GM13977 (cell line): Measurements from ENCODE around the gene MRPS14.
A peak's percentile ranks its signal among the peaks of the same experiment; 100 is the strongest.

Source experiments
- DNase-seq: peaks from one replicate; pipeline ENCODE4 v3.0.0; 2012; ENCODE audit warnings: low spot score
- in situ Hi-C: fragments of 300-500 bp; cut with MboI; formaldehyde crosslinking; loops from one replicate; pipeline ENCODE4 v1.12.0; 2022; ENCODE audit warnings: low sequenced_read_pairs, low pct_unique_long_range_greater_than_20kb, mixed read lengths, inconsistent platforms; ENCODE audit not compliant: unreplicated experiment
- TF ChIP-seq, protein P1 (sequence below): IDR thresholded peaks from 2 replicates; pipeline ENCODE4 v1.5.1; 2012; ENCODE audit warnings: mild to moderate bottlenecking, control low read depth; ENCODE audit not compliant: insufficient read depth; ENCODE audit errors: extremely low read depth, missing control alignments

MRPS14 gene

DNA sequence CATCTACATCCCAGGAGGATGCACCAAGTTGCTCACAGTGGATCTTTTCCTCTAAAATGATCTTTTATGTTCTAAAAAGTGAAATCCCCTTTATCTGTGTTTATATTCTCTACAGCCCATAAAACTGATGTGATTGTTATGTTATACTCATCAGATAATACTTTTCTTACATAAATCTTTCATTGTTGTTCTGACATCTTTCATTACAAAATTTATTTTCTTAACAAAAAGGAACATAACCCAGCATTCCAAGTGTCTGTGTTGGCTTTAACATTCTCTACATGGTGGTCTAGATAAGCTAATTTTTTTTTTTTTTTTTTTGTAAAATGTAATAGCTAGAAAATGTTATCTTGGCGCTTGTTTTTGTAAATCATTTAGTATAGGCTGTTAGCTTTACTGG is 31.8 kb downstream of the MRPS14 start:
- no peak for DNase-seq
- TF ChIP-seq, protein P1, sequence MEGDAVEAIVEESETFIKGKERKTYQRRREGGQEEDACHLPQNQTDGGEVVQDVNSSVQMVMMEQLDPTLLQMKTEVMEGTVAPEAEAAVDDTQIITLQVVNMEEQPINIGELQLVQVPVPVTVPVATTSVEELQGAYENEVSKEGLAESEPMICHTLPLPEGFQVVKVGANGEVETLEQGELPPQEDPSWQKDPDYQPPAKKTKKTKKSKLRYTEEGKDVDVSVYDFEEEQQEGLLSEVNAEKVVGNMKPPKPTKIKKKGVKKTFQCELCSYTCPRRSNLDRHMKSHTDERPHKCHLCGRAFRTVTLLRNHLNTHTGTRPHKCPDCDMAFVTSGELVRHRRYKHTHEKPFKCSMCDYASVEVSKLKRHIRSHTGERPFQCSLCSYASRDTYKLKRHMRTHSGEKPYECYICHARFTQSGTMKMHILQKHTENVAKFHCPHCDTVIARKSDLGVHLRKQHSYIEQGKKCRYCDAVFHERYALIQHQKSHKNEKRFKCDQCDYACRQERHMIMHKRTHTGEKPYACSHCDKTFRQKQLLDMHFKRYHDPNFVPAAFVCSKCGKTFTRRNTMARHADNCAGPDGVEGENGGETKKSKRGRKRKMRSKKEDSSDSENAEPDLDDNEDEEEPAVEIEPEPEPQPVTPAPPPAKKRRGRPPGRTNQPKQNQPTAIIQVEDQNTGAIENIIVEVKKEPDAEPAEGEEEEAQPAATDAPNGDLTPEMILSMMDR, result no peak
- in situ Hi-C loops, result loop anchor here (10.0 to 25.0 kb wide), 2 partner anchors 217 to 729 kb away; no protein-coding TSS in a partner anchor

DNA sequence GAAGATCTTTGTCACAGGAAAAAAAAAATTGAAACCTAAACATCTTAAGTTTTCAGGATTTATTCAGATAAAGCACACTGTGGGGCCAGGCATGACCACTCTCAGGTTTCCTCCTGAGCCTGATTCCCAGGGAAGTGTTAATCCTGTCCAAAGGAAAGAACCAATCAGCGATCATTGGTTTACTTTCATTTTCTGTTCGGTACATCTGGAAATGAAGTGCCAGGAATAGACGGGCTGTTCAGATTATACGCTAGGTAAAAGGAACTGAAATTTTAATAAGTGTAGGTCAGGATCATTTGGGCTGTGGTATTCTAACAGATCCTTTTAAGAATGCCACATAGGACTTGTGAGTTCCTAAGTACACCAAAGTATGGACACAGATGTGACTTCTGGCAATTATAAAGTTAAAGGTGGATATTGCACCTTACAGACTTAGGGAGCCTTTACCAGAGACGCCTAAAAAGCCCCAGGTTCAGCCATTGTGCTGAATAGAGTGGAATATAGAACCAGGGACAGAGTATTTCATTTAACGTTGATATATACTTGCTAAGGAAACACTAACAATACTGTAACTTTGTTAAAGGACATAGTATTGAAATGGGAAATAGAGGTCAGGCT is 32.7 kb downstream of the MRPS14 start:
- TF ChIP-seq, protein P1, result no peak
- in situ Hi-C loops, result loop anchor here (10.0 to 25.0 kb wide), 2 partner anchors 216 to 728 kb away; no protein-coding TSS in a partner anchor
- DNase-seq, result peak; percentile 23

DNA sequence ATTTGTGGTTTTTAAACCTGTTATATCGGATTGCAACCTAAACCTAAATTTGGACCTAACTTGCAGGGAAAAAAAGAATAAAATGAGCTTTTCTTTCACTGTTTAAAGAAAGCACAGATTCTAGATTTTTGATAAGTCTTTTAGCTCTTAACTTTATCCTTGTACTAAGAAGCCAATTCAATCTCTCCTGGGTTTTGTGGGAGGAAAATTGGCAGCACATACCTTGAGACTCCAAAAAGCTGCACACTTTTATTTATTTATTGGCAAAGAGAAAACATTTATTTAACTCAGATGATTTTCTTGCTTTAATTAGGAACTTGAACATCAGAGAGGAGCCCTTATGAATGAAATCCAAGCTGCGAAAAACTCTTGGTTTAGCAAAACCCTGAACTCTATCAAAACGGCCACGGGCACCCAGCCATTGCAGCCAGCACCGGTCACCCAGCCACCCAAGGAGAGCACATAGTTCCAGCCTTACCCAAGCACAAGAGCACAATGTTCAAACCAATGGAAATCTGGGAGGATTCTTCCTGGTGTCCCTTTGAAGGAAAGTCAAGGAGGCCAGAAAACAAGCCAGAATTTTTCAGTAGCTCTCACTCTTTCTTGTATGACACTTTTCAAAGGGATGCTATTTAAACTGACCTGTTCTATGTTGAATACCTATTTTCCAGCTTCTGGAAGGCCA is 33.5 kb downstream of the MRPS14 start:
- TF ChIP-seq, protein P1, result no peak
- in situ Hi-C loops, result loop anchor here (10.0 to 25.0 kb wide), 2 partner anchors 215 to 727 kb away; no protein-coding TSS in a partner anchor
- no peak for DNase-seq

DNA sequence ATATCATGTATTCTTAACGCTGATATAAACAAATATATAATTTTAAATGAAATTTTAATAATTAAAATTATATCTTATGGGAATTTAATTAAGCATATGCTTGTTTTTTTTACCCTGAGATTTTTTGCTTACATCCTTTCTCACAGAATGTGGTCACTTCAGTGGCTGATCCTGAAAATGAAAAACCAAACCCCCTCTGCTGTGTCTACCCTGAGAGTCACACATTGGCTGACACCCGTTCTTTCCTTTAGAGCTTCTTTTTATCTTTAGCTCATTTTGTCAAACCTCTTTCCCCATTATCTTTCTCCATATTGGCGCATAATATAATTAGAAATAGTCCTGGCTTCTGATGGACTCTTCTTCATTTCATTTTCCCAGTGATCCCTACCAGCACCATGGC is 34.2 kb downstream of the MRPS14 start:
- DNase-seq, result no peak
- in situ Hi-C loops, result loop anchor here (25.0 kb wide), 1 partner anchor 727 kb away; no protein-coding TSS in a partner anchor
- TF ChIP-seq, protein P1, result no peak

DNA sequence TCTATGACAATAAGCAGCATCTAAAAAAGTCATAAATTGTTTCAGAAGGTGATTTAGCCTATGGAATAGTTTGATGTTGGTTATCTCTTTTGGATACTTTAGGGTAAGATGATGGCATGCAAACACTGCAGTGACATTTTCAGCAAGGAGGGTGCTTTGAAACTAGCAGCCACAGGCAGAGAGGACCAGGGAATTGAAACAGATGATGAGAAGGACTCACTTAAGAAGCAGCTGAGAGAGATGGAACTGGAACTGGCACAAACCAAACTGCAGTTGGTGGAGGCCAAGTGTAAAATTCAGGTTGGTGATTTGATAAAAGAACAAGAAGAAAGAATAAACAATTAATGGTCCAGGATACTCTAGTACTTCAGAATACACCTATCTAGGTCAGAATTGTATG is 34.7 kb downstream of the MRPS14 start:
- in situ Hi-C loops, result loop anchor here (25.0 kb wide), 1 partner anchor 726 kb away; no protein-coding TSS in a partner anchor
- no peak for DNase-seq
- TF ChIP-seq, protein P1, result no peak

DNA sequence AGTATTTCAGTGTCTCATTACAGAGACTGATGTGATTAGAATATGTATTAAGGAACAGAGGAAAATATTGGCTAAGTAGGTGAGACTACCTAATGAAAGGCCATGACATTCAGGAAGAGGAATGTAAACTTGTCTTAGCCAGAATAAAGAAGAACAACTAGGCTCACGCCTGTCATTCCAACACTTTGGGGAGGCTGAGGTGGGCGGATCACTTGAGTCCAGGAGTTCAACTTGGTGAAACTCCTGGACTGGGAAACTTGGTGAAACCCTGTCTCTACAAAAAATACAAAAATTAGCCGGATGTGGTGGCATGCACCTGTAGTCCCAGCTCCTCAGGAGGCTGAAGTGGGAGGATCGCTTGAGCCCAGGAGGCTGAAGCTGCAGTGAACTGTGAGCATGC is 38.3 kb downstream of the MRPS14 start:
- TF ChIP-seq, protein P1, result no peak
- no peak for DNase-seq
- in situ Hi-C loops, result loop anchor here (25.0 kb wide), 1 partner anchor 723 kb away; no protein-coding TSS in a partner anchor
